Measurements from ENCODE around the gene RRP1. TPM values are rescaled to one million over a fixed set of nuclear protein-coding genes. Genes with fewer than 3 reads are reported as not detected.

RRP1 gene, protein sequence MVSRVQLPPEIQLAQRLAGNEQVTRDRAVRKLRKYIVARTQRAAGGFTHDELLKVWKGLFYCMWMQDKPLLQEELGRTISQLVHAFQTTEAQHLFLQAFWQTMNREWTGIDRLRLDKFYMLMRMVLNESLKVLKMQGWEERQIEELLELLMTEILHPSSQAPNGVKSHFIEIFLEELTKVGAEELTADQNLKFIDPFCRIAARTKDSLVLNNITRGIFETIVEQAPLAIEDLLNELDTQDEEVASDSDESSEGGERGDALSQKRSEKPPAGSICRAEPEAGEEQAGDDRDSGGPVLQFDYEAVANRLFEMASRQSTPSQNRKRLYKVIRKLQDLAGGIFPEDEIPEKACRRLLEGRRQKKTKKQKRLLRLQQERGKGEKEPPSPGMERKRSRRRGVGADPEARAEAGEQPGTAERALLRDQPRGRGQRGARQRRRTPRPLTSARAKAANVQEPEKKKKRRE
- 19.0 TPM for total RNA-seq
- long read RNA-seq, transcript RRP1-207 (13 exons, 3,022 nt), result major isoform, 37 of 59 reads
- long read RNA-seq, partial matches to known transcripts, result 7 of 59 reads
- long read RNA-seq, other reads (novel, unspliced or antisense), result 15 of 59 reads

DNA sequence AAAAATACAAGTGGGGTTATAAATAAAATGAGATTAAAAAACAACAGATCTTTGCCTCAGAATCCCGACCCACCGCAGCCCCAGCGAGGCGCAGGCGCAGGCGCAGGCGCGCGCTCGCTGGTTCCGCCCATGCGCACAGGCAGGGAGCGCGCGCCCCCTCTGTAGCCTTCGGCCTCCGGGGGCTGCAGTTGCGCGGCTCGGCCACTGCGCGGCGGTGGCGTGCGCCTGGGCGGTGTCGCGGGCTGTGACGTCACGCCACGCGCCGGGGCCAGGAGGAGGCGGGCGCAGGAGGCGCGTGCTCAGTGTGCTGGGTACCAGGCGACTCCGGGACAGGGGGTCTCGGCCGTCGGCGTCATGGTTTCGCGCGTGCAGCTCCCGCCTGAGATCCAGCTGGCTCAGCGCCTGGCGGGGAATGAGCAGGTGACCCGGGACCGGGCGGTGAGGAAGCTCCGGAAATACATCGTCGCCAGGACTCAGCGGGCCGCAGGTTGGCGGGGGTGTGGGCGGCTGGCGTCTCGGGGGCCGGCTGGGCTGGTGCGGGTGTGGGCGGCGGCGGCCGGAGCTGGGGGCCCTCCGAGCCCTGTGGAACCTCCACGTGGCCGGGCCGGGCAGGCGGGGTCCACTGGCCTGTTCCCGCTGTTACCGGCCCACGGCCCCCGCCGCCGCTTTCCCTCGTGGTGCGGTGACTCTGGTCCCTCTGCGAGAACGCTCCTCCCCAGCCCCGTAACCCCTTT is at the start of gene RRP1:
Gene RRP1 (plus strand): TSS at position 302 of the 734 bp plus-strand sequence. CDS start 53 bp downstream, at position 355.
- TF ChIP-seq, protein P1, sequence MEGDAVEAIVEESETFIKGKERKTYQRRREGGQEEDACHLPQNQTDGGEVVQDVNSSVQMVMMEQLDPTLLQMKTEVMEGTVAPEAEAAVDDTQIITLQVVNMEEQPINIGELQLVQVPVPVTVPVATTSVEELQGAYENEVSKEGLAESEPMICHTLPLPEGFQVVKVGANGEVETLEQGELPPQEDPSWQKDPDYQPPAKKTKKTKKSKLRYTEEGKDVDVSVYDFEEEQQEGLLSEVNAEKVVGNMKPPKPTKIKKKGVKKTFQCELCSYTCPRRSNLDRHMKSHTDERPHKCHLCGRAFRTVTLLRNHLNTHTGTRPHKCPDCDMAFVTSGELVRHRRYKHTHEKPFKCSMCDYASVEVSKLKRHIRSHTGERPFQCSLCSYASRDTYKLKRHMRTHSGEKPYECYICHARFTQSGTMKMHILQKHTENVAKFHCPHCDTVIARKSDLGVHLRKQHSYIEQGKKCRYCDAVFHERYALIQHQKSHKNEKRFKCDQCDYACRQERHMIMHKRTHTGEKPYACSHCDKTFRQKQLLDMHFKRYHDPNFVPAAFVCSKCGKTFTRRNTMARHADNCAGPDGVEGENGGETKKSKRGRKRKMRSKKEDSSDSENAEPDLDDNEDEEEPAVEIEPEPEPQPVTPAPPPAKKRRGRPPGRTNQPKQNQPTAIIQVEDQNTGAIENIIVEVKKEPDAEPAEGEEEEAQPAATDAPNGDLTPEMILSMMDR (IDR thresholded peaks at IDR 0.05), result peak; percentile 96
- H3K4me1 ChIP-seq, result peaks cover 18% of the 10 kb centered on the region
- ATAC-seq (peak; percentile 98), DNase-seq (peak; percentile 95)
- intact Hi-C loops (cut with DNase I), result no loop called here
- peak within 1 kb of the TSS; percentile 76 for H3K27ac ChIP-seq
- H3K9me3 ChIP-seq, result no peaks in the 10 kb centered on the region
- H3K36me3 ChIP-seq, result peaks cover 31% of the 10 kb centered on the region
- H3K27me3 ChIP-seq, result no peaks in the 10 kb centered on the region
- peak within 1 kb of the TSS; percentile 93 for H3K4me3 ChIP-seq

DNA sequence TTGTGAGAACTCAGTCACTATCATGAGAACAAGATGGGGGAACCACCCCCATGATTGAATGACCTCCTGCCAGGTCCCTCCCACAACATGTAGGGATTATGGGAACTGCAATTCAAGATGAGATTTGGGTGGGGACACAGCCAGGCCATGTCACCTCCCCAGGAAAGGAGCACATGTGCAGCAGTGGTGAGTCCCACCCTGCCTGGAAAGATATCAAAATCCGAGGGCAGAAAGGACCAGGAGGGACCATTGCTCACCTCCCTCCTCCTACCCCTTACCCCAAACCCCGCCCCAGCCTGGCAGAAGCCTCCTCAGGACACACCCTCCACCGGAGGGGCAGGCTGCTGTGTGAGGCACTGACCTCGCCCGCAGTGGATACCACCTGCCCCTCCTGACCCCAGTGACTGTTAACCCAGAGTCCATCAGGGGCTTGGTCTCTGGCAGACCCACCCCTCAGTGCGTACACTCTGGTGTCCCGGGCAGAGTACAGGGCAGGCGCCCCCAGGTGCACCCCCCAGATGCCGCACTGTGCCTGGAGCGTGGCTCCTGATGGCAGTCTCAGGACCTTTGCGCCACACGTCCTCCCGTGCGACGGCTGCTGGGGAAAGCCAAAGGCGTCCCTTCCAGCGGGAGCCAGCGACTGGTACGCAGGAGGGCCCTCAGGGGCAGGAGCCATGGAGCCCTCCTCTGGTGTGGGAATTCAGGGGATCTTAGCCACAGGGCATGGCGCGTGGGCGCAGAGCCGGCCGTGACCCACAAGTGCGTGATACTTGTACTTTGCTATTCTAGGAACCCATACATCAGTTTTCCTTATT is 49.5 kb upstream of the RRP1 start:
- intact Hi-C loops (cut with DNase I), result no loop called here
- H3K9me3 ChIP-seq, result no peaks in the 10 kb centered on the region
- peaks cover 1% of the 10 kb centered on the region for H3K4me1 ChIP-seq
- DNase-seq, result no peak
- no peaks in the 10 kb centered on the region for H3K27me3 ChIP-seq
- H3K27ac ChIP-seq, result no peak overlapping the region
- TF ChIP-seq, protein P1 (IDR thresholded peaks at IDR 0.05), result no peak
- peaks cover 28% of the 10 kb centered on the region for H3K36me3 ChIP-seq
- no peak overlapping the region for H3K4me3 ChIP-seq
- ATAC-seq, result peak; percentile 2

DNA sequence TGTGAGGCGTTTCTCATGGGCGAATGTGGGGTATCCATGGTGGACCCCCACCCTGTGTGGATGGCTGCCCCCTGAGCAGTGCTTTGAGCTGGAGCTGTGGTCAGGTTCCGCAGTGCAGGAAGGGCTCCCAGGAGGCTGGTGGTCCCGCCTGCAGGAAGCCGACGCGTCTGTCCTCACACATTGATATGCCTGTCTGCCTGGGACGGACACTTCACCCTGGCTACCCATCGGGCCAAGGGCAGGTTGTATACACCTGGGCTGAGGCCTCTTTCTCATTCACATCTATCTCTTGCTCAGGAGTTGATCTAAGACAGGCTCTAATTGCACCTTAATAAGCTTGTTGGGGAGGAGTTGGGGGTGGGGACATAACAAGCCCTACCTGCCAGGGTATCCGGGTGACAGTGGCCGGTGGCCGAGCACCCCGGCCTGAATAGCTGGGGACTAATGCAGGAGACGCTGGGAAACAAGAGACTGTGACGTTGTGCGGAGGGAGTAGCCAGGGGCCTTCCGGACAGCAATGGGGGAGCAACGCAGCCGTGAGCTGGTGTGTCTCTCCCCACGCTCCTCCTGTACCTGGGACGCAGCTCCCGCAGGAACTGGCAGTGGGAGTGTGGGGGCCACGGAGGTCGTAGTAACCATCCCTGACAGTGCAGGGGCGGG is 48.8 kb upstream of the RRP1 start:
- Histone ChIP-seq H3K27me3 (no peaks in the 10 kb centered on the region), H3K4me3 (no peak overlapping the region), H3K36me3 (peaks cover 36% of the 10 kb centered on the region), H3K4me1 (no peaks in the 10 kb centered on the region), H3K9me3 (no peaks in the 10 kb centered on the region), H3K27ac (no peak overlapping the region)
- ATAC-seq, result peak; percentile 70
- DNase-seq, result peak; percentile 78
- intact Hi-C loops (cut with DNase I), result no loop called here
- TF ChIP-seq, protein P1 (IDR thresholded peaks at IDR 0.05), result no peak

DNA sequence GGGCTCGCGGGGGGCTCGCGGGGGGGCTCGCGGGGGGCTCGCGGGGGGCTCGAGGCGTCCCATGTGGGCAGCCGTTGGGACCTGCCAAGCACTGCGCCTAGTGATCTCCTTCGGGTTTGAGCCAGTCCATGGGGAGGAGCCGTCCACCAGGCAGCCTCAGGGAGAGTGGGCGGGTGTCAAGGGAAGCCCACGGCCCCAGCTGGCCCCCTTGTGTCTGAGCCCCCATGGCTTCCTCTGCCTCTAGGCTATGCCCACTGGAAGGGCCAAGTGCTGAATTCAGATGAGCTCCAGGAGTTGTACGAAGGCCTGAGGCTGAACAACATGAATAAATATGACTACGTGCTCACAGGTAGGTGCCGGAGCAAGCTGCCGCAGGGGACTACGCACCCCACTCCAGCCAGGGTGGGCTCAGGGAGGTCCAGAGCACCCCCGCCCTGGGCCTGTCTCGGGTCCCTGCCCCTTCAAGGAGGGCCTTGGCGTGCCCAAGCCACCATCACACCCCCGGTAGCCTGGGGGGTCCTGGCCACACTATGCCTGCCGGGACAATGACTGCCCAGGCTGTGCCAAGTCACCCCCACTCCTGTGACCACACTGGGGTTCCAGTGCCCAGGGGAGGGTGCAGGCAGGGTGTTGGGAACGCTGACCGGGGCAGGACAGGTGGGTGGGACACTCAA is 47.8 kb upstream of the RRP1 start:
- DNase-seq, result no peak
- H3K4me3 ChIP-seq, result no peak overlapping the region
- H3K27me3 ChIP-seq, result no peaks in the 10 kb centered on the region
- no peaks in the 10 kb centered on the region for H3K4me1 ChIP-seq
- no peak for ATAC-seq
- H3K27ac ChIP-seq, result no peak overlapping the region
- TF ChIP-seq, protein P1 (IDR thresholded peaks at IDR 0.05), result no peak
- intact Hi-C loops (cut with DNase I), result no loop called here
- H3K36me3 ChIP-seq, result peaks cover 45% of the 10 kb centered on the region
- no peaks in the 10 kb centered on the region for H3K9me3 ChIP-seq

All from upper lobe of right lung (tissue), 1 donor.